ENCODE data around the gene BMS1. TPM values are rescaled to one million over a fixed set of nuclear protein-coding genes. Genes with fewer than 3 reads are reported as not detected.

The BMS1 gene
- total and polyA plus RNA-seq, 11 donors = 6.7 to 17.1 (median 13.8) TPM

- WGBS, 4 donors = 40 to 81% (median 63%) methylated on average over 3 of the region's 3 CpGs
- peak in 1 of 5 donors; percentile 4 for DNase-seq
- intact Hi-C loops (cut with DNase I) = loop anchor here in 1 of 10 donors (10.0 kb wide), 1 partner anchor 66 kb away; no protein-coding TSS in a partner anchor
- no peak for ATAC-seq
- H3K9me3 ChIP-seq = peaks cover 0 to 15% (median 7%) of the 10 kb centered on the region in 12 donors
- peaks cover 0 to 6% (median 0%) of the 10 kb centered on the region in 12 donors for H3K4me1 ChIP-seq
- no peak overlapping the region for H3K27ac ChIP-seq
- TF ChIP-seq CTCF (IDR thresholded peaks at IDR 0.05) (no peak), POLR2A (IDR thresholded peaks at IDR 0.05) (no peak)
- no peaks in the 10 kb centered on the region for H3K36me3 ChIP-seq
- peaks cover 0 to 28% (median 0%) of the 10 kb centered on the region in 9 donors for H3K27me3 ChIP-seq
- no peak overlapping the region for H3K4me3 ChIP-seq
These were observed 96.2 kb downstream of the BMS1 start for GRCh38 chr10:42878821-42879195.

GRCh38 chr10:42879380-42880254 is 97.0 kb downstream of the BMS1 start:
- intact Hi-C loops (cut with DNase I) = loop anchor here in 1 of 10 donors (10.0 kb wide), 1 partner anchor 65 kb away; no protein-coding TSS in a partner anchor
- DNase-seq = peak in 1 of 5 donors; percentile 14
- H3K4me1 ChIP-seq = peaks cover 0 to 6% (median 0%) of the 10 kb centered on the region in 12 donors
- H3K9me3 ChIP-seq = peaks cover 0 to 15% (median 7%) of the 10 kb centered on the region in 12 donors
- no peak for ATAC-seq
- TF ChIP-seq CTCF (IDR thresholded peaks at IDR 0.05) = no peak
- no peak for TF ChIP-seq POLR2A (IDR thresholded peaks at IDR 0.05)
- no peak overlapping the region for H3K4me3 ChIP-seq
- no peaks in the 10 kb centered on the region for H3K36me3 ChIP-seq
- H3K27ac ChIP-seq = no peak overlapping the region
- whole genome bisulfite sequencing, 4 donors = 75 to 80% (median 78%) methylated on average over 28 to 30 of the region's 30 CpGs
- H3K27me3 ChIP-seq = peaks cover 0 to 28% (median 0%) of the 10 kb centered on the region in 9 donors

- DNase-seq = peak in 1 of 5 donors; percentile 9
- Histone ChIP-seq H3K36me3 (no peaks in the 10 kb centered on the region), H3K9me3 (peaks cover 0 to 15% (median 7%) of the 10 kb centered on the region in 12 donors), H3K27me3 (peaks cover 0 to 26% (median 0%) of the 10 kb centered on the region in 9 donors), H3K4me3 (no peak overlapping the region), H3K27ac (no peak overlapping the region), H3K4me1 (peaks cover 0 to 6% (median 0%) of the 10 kb centered on the region in 12 donors)
- intact Hi-C loops (cut with DNase I) = no loop called here
- TF ChIP-seq POLR2A (IDR thresholded peaks at IDR 0.05) = no peak
- no peak for TF ChIP-seq CTCF (IDR thresholded peaks at IDR 0.05)
- WGBS, 4 donors = 89 to 91% (median 89%) methylated on average over 16 of the region's 16 CpGs
- no peak for ATAC-seq
These were observed 97.6 kb downstream of the BMS1 start for GRCh38 chr10:42880255-42880620.

- Histone ChIP-seq H3K4me1 (no peaks in the 10 kb centered on the region), H3K27me3 (peaks cover 0 to 17% (median 0%) of the 10 kb centered on the region in 9 donors), H3K9me3 (peaks cover 0 to 15% (median 7%) of the 10 kb centered on the region in 12 donors), H3K4me3 (no peak overlapping the region), H3K27ac (no peak overlapping the region), H3K36me3 (no peaks in the 10 kb centered on the region)
- DNase-seq (no peak), ATAC-seq (no peak)
- intact Hi-C loops (cut with DNase I) = no loop called here
- TF ChIP-seq POLR2A (IDR thresholded peaks at IDR 0.05) (no peak), CTCF (IDR thresholded peaks at IDR 0.05) (no peak)
- WGBS, 4 donors = 76 to 94% (median 81%) methylated on average over 3 of the region's 3 CpGs
These were observed 100.0 kb downstream of the BMS1 start for GRCh38 chr10:42882597-42882996.
